Neuronal stem cell (in vitro differentiated cells): ENCODE data around the gene CFAP53.
"Not testable (repeated sequence)": the region's sequence is repeated elsewhere in the genome, so short reads cannot be mapped to it uniquely, and the experiment has no call there.

Source experiments
- DNase-seq: peaks from one replicate; pipeline ENCODE4 v3.0.0-alpha.2; 2013; ENCODE audit warnings: low spot score
- H2AFZ ChIP-seq: one replicate; pipeline ENCODE4 v1.6.1; 2013; ENCODE audit warnings: mild to moderate bottlenecking, low read length, inconsistent platforms
- H2AK5ac ChIP-seq: 2 replicates; pipeline ENCODE4 v1.6.1; 2013; ENCODE audit warnings: low read depth, mild to moderate bottlenecking, inconsistent platforms, low read length, moderate library complexity, mixed read lengths
- H2BK120ac ChIP-seq: 2 replicates; pipeline ENCODE4 v1.6.1; 2013; ENCODE audit warnings: low read depth, mild to moderate bottlenecking, inconsistent platforms, low read length, moderate library complexity, mixed read lengths
- H2BK12ac ChIP-seq: one replicate; pipeline ENCODE4 v1.6.1; 2013; ENCODE audit warnings: low read length, inconsistent platforms
- H2BK15ac ChIP-seq: 2 replicates; pipeline ENCODE4 v1.6.1; 2013; ENCODE audit warnings: mild to moderate bottlenecking, low read length, inconsistent platforms, mixed read lengths
- H2BK5ac ChIP-seq: one replicate; pipeline ENCODE4 v1.6.1; 2013; ENCODE audit warnings: inconsistent platforms, mild to moderate bottlenecking, low read length, moderate library complexity
- H3K14ac ChIP-seq: one replicate; pipeline ENCODE4 v1.6.1; 2013; ENCODE audit warnings: low read length, inconsistent platforms
- H3K18ac ChIP-seq: 2 replicates; pipeline ENCODE4 v1.6.1; 2013; ENCODE audit warnings: low read length, inconsistent platforms
- H3K23ac ChIP-seq: 2 replicates; pipeline ENCODE4 v1.6.1; 2013; ENCODE audit warnings: low read depth, mild to moderate bottlenecking, mixed read lengths, low read length, inconsistent platforms; ENCODE audit not compliant: poor library complexity
- H3K27ac ChIP-seq: replicated peaks from 3 replicates; pipeline ENCODE4 v1.5.1; 2013; ENCODE audit warnings: low read length, inconsistent platforms
- H3K27me3 ChIP-seq, 3 experiments: 2 replicates each; pipeline ENCODE4 v1.6.1; 2013; ENCODE audit warnings: low read length in 3 of 3, mild to moderate bottlenecking in 2 of 3, inconsistent platforms in 1 of 3, low read depth in 1 of 3, mixed read lengths in 1 of 3, moderate library complexity in 1 of 3; ENCODE audit not compliant: control insufficient read depth in 3 of 3, insufficient read depth in 3 of 3
- H3K36me3 ChIP-seq, 2 donors: replicated peaks in 1 of 2; 2 replicates each; pipeline ENCODE4 v1.6.1; 2013; ENCODE audit warnings: low read length in 2 of 2; ENCODE audit not compliant: control insufficient read depth in 2 of 2, insufficient read depth in 2 of 2
- H3K4ac ChIP-seq: 2 replicates; pipeline ENCODE4 v1.6.1; 2013; ENCODE audit warnings: inconsistent platforms, mild to moderate bottlenecking, low read length, moderate library complexity
- H3K4me1 ChIP-seq, 2 donors: 1 replicate in 1 of 2; 2 replicates in 1 of 2; pipeline ENCODE4 v1.6.1; 2013; ENCODE audit warnings: low read length in 2 of 2, low read depth in 1 of 2; ENCODE audit not compliant: control insufficient read depth in 2 of 2, insufficient read depth in 1 of 2
- H3K4me2 ChIP-seq: one replicate; pipeline ENCODE4 v1.6.1; 2013; ENCODE audit warnings: mild to moderate bottlenecking, low read length, inconsistent platforms; ENCODE audit not compliant: insufficient read depth, poor library complexity, severe bottlenecking
- H3K4me3 ChIP-seq, 2 donors: 2 replicates each; pipeline ENCODE4 v1.5.1; 2013; ENCODE audit warnings: low read length in 2 of 2, mild to moderate bottlenecking in 2 of 2, inconsistent platforms in 1 of 2, moderate library complexity in 1 of 2
- H3K79me1 ChIP-seq: one replicate; pipeline ENCODE4 v1.6.1; 2013; ENCODE audit warnings: low read depth, mild to moderate bottlenecking, inconsistent platforms, low read length, moderate library complexity
- H3K9ac ChIP-seq: one replicate; pipeline ENCODE4 v1.6.1; 2013; ENCODE audit warnings: mild to moderate bottlenecking, low read depth, low read length, inconsistent platforms; ENCODE audit not compliant: poor library complexity
- H3K9me3 ChIP-seq, 2 donors: replicated peaks in 1 of 2; 2 replicates each; pipeline versions ENCODE3 to v1.6.1; 2013; ENCODE audit warnings: low read length in 2 of 2, mild to moderate bottlenecking in 2 of 2, inconsistent platforms in 1 of 2, low read depth in 1 of 2, mixed read lengths in 1 of 2, moderate library complexity in 1 of 2; ENCODE audit not compliant: control insufficient read depth in 2 of 2, insufficient read depth in 1 of 2
- H4K8ac ChIP-seq: one replicate; pipeline ENCODE4 v1.6.1; 2013; ENCODE audit warnings: low read depth, mild to moderate bottlenecking, inconsistent platforms, low read length, moderate library complexity
- H4K91ac ChIP-seq: one replicate; pipeline ENCODE4 v1.6.1; 2013; ENCODE audit warnings: low read length, low read depth, mild to moderate bottlenecking, inconsistent platforms; ENCODE audit not compliant: poor library complexity
- WGBS, 2 donors: extraction: QIAGEN DNeasy Blood & Tissue Kit; methylation state at CpG; one replicate each; pipeline ENCODE4 v1.1.7; 2013; ENCODE audit warnings: missing lambda C conversion rate in 2 of 2, mixed read lengths in 1 of 2; ENCODE audit not compliant: insufficient read length in 2 of 2, insufficient replicate concordance in 1 of 2; ENCODE audit errors: extremely low coverage in 2 of 2; 5-methylcytosine and 5-hydroxymethylcytosine counted together

Gene CFAP53

GRCh38 chr18:50312296-50313030 lies 46.2 kb upstream of the CFAP53 start:
- Histone ChIP-seq H3K79me1 (no peaks in the 10 kb centered on the region), H2AK5ac (no peak overlapping the region), H3K4me2 (no peak overlapping the region), H3K36me3 (no peaks in the 10 kb centered on the region), H3K4me3 (no peak overlapping the region), H3K23ac (no peak overlapping the region), H2AFZ (no peak overlapping the region), H3K18ac (no peak overlapping the region), H2BK5ac (no peak overlapping the region), H3K9ac (no peak overlapping the region), H2BK12ac (no peak overlapping the region), H3K14ac (no peak overlapping the region), H2BK15ac (no peak overlapping the region), H3K4ac (no peak overlapping the region), H3K4me1 (peaks cover 0 to 2% of the 10 kb centered on the region in 2 donors), H4K8ac (no peak overlapping the region), H3K9me3 (peaks cover 0 to 2% of the 10 kb centered on the region in 2 donors), H3K27ac (no peak overlapping the region), H4K91ac (no peak overlapping the region), H2BK120ac (no peak overlapping the region), H3K27me3 (peaks cover 0 to 11% (median 2%) of the 10 kb centered on the region in 3 experiments)
- WGBS, 2 donors: no CpG with 5 or more reads among the region's 7 CpGs
- DNase-seq: no peak

GRCh38 chr18:50311650-50312049 lies 45.4 kb upstream of the CFAP53 start:
- Histone ChIP-seq H3K4me3 (no peak overlapping the region), H2AFZ (no peak overlapping the region), H2BK120ac (no peak overlapping the region), H2BK5ac (no peak overlapping the region), H4K8ac (no peak overlapping the region), H3K4me2 (no peak overlapping the region), H3K9me3 (peaks cover 0 to 2% of the 10 kb centered on the region in 2 donors), H3K14ac (no peak overlapping the region), H3K79me1 (no peaks in the 10 kb centered on the region), H2BK12ac (no peak overlapping the region), H2AK5ac (no peak overlapping the region), H3K4ac (no peak overlapping the region), H3K18ac (no peak overlapping the region), H2BK15ac (no peak overlapping the region), H3K27me3 (peaks cover 0 to 11% (median 2%) of the 10 kb centered on the region in 3 experiments), H3K4me1 (peaks cover 3 to 5% of the 10 kb centered on the region in 2 donors), H3K36me3 (no peaks in the 10 kb centered on the region), H4K91ac (no peak overlapping the region), H3K23ac (no peak overlapping the region), H3K9ac (no peak overlapping the region), H3K27ac (no peak overlapping the region)
- no CpG with 5 or more reads among the region's 3 CpGs for WGBS, 2 donors
- no peak for DNase-seq

- no peak overlapping the region for H2BK15ac ChIP-seq
- H3K27me3 ChIP-seq: peaks cover 0 to 6% (median 2%) of the 10 kb centered on the region in 3 experiments
- peaks cover 3 to 5% of the 10 kb centered on the region in 2 donors for H3K4me1 ChIP-seq
- no peaks in the 10 kb centered on the region for H3K36me3 ChIP-seq
- H4K8ac ChIP-seq: no peak overlapping the region
- no peak overlapping the region for H3K4me2 ChIP-seq
- H4K91ac ChIP-seq: no peak overlapping the region
- H2BK12ac ChIP-seq: no peak overlapping the region
- peaks cover 0 to 2% of the 10 kb centered on the region in 2 donors for H3K9me3 ChIP-seq
- WGBS, 2 donors: no CpG with 5 or more reads among the region's 10 CpGs
- no peak overlapping the region for H2BK120ac ChIP-seq
- no peak overlapping the region for H3K18ac ChIP-seq
- no peak overlapping the region for H2AFZ ChIP-seq
- H2AK5ac ChIP-seq: no peak overlapping the region
- H3K4ac ChIP-seq: no peak overlapping the region
- no peak overlapping the region for H3K4me3 ChIP-seq
- no peak overlapping the region for H3K27ac ChIP-seq
- no peak overlapping the region for H3K9ac ChIP-seq
- H3K79me1 ChIP-seq: no peaks in the 10 kb centered on the region
- no peak overlapping the region for H3K14ac ChIP-seq
- H2BK5ac ChIP-seq: no peak overlapping the region
- no peak overlapping the region for H3K23ac ChIP-seq
- DNase-seq: no peak
Measured at GRCh38 chr18:50310080-50310479, 43.8 kb upstream of the CFAP53 start.

DNA sequence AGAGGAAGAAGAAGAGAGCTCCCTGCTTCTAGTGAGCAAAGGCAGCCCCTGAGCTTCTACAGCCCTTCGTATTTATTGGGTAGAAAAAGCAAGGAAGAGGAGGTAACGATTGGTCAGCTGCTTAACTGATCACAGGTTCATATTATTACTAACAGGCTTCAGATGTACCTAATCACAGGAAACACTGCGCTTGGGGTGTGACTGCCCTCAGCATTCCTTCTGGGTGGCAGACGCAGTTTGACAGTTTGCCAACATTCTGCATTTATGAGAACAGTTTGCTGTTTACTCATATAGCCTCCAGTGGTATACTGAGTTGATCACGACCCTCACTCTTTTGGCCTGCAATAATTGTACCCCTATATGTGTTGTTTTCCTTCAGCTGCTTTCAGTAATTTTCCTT lies 42.6 kb upstream of the CFAP53 start:
- H2AFZ ChIP-seq, H3K9me3 ChIP-seq, H4K8ac ChIP-seq, H2BK12ac ChIP-seq, H3K27me3 ChIP-seq, H3K79me1 ChIP-seq, H3K4me2 ChIP-seq, H3K4ac ChIP-seq, H3K9ac ChIP-seq, H3K4me1 ChIP-seq, DNase-seq, H3K4me3 ChIP-seq, H2AK5ac ChIP-seq, H4K91ac ChIP-seq, H2BK15ac ChIP-seq, H3K14ac ChIP-seq, H3K18ac ChIP-seq, H3K27ac ChIP-seq, H3K23ac ChIP-seq, H2BK5ac ChIP-seq, H2BK120ac ChIP-seq, H3K36me3 ChIP-seq: not testable (repeated sequence)
- WGBS, 2 donors: no CpG with 5 or more reads among the region's 5 CpGs
